ENCODE results near the gene PGLYRP2.
"Not testable (repeated sequence)": the region's sequence is repeated elsewhere in the genome, so short reads cannot be mapped to it uniquely, and the experiment has no call there.

PGLYRP2 gene

GRCh38 chr19:15479391-15480345 is at the start of gene PGLYRP2:
TSS of gene PGLYRP2 (minus strand) at chr19:15479501. CDS start at chr19:15479371, 130 bp downstream.
- DNase-seq (ENCODE audit: low spot score), result no peak

- no peak for DNase-seq (ENCODE audit: low spot score)
These were observed 48.4 kb upstream of the PGLYRP2 start for GRCh38 chr19:15527705-15528104.

DNA sequence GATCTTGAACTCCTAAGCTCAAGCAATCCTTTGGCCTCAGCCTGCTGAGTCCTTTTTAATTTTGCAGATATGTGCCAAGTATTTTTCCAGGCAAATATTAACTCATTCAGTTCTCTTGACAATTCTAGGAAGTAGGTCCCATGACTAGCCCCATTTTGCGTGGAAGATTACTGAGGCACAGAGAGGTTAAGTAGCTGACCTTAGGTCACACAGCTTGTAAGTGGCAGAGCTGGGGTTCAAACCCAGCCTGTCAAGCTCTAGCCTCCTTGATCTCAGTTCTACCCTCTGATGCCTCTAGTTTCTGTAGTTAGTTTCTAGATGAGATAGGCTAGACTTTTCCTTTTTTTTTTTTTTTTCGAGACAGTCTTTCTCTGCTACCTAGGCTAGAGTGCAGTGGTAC is 47.1 kb upstream of the PGLYRP2 start:
- DNase-seq (ENCODE audit: low spot score), result no peak

DNA sequence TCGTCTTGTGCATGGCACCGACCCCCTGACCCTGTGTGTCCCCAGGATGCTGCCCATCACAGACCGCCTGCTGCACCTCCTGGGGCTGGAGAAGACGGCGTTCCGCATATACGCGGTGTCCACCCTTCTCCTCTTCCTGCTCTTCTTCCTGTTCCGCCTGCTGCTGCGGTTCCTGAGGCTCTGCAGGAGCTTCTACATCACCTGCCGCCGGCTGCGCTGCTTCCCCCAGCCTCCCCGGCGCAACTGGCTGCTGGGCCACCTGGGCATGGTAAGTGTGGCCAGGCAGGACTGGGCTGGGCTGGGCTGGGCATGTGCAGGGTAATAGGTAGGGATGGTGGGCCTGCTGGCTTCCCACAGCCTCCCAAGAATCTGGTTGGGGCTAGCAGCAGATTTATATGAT is 46.0 kb upstream of the PGLYRP2 start:
- DNase-seq (ENCODE audit: low spot score), result no peak

DNA sequence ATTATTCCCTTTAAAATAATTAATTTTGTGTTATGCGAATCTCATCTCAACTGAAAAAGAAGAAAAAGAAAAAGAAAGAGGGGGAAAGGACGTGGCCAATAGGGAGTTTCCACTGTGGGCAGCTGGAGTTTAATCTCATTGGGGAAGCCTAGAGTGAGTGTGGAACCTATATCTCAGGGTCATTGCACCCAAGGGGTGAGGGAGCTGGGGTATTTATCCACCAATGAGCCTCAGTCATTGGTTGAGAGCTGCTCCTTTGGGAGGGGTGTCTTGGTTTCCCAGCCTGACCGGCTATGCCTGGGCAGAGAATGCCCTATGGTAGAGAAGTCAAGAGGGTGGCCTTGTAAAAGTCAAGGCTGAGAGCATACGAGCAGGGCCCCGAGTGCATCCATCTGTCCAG is 45.5 kb upstream of the PGLYRP2 start:
- no peak for DNase-seq (ENCODE audit: low spot score)

- no peak for DNase-seq (ENCODE audit: low spot score)
These were observed 40.2 kb upstream of the PGLYRP2 start for GRCh38 chr19:15519433-15519976.

DNA sequence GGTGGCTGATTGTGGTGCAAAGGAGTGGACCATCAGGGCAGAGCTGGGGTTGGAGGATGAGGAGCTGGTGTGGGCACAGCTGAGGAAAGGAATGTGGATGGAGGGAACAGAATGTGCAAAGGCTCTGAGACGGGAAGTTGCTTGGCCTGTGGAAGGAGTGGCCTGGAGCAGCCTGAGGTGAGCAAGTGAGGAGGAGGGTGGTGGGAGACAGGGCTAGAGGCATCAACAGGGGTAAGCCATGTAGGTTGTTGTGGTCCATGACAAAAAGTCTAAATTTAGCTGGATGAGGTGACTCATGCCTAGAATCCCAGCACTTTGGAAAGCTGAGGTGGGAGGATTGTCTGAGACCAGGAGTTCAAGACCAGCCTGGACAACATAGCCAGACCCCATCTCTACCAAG is 38.5 kb upstream of the PGLYRP2 start:
- no peak for DNase-seq (ENCODE audit: low spot score)

GRCh38 chr19:15516363-15516762 is 37.1 kb upstream of the PGLYRP2 start:
- DNase-seq (ENCODE audit: low spot score), result no peak

DNA sequence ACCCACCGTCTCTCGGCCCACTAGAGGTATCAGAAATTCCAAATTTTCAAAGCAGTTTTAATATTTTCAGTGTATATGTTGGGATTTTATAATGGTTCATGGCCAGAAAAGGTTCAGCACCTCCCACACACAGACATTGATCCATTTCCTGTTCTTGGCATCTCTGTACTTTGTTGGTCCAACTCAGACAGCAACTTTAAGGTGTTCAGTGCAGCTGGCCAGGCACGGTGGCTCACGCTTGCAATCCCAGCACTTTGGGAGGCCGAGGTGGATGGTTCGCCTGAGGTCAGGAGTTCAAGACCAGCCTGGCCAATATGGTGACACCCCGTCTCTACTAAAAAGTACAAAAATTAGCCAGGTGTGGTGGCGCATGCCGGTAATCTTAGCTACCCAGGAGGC is 35.9 kb upstream of the PGLYRP2 start:
- not testable (repeated sequence) for DNase-seq (ENCODE audit: low spot score)

- no peak for DNase-seq (ENCODE audit: low spot score)
These were observed 32.5 kb upstream of the PGLYRP2 start for GRCh38 chr19:15511671-15512424.

DNA sequence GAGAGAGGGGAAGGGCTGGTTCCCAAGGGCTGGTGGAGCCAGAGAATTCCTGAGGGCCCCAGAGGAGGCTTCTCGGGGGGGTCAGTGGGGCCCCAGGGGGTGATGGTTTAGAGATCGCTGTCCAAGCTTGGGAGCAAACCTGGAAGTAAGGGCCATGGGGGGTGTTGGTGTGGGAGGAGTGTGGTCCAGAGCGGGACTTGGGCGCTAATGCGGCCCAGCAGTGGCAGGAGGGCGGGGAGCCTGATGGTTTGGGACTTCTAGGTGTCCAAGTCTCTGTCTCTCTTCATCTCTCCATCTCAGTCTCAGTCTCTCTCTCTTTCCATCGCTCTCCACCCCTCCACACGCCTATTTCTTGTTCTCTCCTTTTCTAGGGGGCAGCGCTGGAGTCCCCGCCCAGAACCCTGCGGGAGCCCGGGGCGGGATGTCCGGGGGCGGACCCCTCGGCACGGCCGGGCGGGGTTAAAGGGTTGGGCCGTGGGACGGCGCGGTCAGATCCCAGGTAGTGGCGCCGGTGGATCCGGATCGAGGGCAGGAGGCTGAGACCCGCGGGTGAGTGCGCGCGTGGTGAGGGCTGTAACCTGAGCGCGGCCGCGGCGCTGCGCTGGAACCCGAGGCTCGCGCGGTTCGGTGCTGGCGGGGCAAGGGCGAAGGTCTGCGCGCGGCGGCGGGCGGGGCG is 28.9 kb upstream of the PGLYRP2 start, which contains the start of gene CYP4F22:
CYP4F22 (plus strand) TSS at position 491 of the 676 bp plus-strand sequence. CDS start 16,812 bp downstream, outside the sequence.
- DNase-seq (ENCODE audit: low spot score), result no peak

GRCh38 chr19:15507068-15508034 is 28.1 kb upstream of the PGLYRP2 start:
- DNase-seq (ENCODE audit: low spot score), result no peak

DNA sequence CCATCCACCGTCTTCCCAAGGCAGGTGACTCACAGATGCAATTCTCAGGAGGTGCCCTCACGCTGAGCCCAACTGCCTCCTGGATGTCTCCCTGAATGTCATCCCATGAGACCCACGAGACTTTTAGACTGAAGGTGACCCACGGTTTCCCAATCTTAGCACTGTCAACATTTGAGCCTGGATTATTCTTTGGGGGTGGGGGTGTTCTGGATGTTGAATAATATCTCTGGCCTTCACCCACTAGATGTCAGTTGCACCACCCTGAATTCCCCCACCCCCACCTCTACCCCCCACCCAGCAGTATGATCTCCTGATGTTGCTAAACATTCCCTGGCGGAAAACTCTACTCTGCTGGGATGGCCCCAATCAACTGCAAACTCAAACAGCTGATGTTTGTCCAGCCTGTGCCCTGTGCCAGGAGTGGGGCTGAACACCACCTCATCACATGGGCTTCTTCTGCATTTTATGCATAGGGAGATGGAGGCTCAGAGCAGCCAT is 26.8 kb upstream of the PGLYRP2 start:
- no peak for DNase-seq (ENCODE audit: low spot score)

DNA sequence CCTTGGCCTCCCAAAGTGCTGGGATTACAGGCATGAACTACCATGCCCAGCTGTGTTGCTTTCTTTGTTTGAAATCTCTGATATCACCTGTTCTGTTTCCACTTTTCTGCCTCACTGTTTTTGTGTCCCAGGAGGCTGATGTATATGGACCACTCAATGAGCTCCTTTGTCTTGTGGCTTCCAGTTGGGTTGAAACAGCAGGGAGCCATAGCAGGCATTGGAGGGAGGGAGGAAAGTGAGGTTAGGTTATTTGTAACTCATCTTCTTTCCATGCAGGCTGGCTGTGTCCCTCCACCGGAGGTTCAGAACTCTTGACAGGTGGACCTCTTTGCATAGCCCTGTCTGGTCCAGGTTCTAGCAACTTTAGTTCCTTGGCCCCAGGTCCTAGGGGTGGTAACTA is 23.0 kb upstream of the PGLYRP2 start:
- DNase-seq (ENCODE audit: low spot score), result no peak

GRCh38 chr19:15501596-15501995 is 22.3 kb upstream of the PGLYRP2 start:
- DNase-seq (ENCODE audit: low spot score), result no peak

DNA sequence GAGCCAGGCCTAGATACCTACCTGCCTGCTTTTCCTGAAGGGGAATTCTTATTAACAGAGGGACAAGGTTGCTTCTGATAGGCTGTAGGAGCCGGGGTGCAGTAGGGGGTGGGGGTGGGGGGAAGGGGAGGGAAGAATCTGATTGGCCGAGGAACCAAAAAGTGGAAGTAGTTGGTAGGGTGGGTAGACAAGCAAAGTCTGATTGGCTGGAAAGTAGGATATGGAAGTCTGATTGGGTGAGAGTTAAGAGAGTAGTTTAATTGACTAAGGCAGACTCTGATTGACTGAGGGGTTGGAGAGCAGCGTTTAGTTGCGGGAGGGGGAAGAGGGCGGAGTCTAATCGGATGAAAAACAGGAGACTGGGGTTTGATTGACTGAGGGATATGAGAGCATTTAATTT is 19.6 kb upstream of the PGLYRP2 start:
- no peak for DNase-seq (ENCODE audit: low spot score)

- no peak for DNase-seq (ENCODE audit: low spot score)
These were observed 19.0 kb upstream of the PGLYRP2 start for GRCh38 chr19:15498156-15498858.

GRCh38 chr19:15495151-15495550 is 15.8 kb upstream of the PGLYRP2 start:
- no peak for DNase-seq (ENCODE audit: low spot score)

GRCh38 chr19:15488489-15489226 is 9.4 kb upstream of the PGLYRP2 start:
- DNase-seq (ENCODE audit: low spot score), result no peak

Data from GM03348 (cell line).